GM21717 (cell line): ENCODE data around the gene DENND10.
"Not testable (repeated sequence)": the region's sequence is repeated elsewhere in the genome, so short reads cannot be mapped to it uniquely, and the experiment has no call there.

Source experiments
- ATAC-seq: cut with Tn5 transposase; IDR thresholded peaks from one replicate; pipeline ENCODE4 v1.9.1; 2021; ENCODE audit warnings: mild to moderate bottlenecking, moderate library complexity; ENCODE audit not compliant: unreplicated experiment

DENND10 gene

GRCh38 chr10:119165171-119166117 lies 61.5 kb downstream of the DENND10 start, which contains the start of gene SFXN4:
TSS of gene SFXN4 (minus strand) at chr10:119165714. CDS start at chr10:119165647, 67 bp downstream.
- peak; percentile 88 for ATAC-seq

GRCh38 chr10:119166118-119166500 lies 62.2 kb downstream of the DENND10 start:
- no peak for ATAC-seq

- no peak for ATAC-seq
These were observed 62.7 kb downstream of the DENND10 start for GRCh38 chr10:119166564-119166963.

GRCh38 chr10:119167041-119167440 lies 63.1 kb downstream of the DENND10 start:
- no peak for ATAC-seq

- ATAC-seq, result no peak
These were observed 70.2 kb downstream of the DENND10 start for GRCh38 chr10:119174109-119174508.

GRCh38 chr10:119176166-119176565 lies 72.3 kb downstream of the DENND10 start:
- ATAC-seq, result no peak

- ATAC-seq, result peak; percentile 17
These were observed 73.9 kb downstream of the DENND10 start for GRCh38 chr10:119177708-119178371.

GRCh38 chr10:119178372-119179119 lies 74.6 kb downstream of the DENND10 start, which contains the start of gene PRDX3:
TSS of gene PRDX3 (minus strand) at chr10:119178812. CDS start at chr10:119178790, 22 bp downstream.
- peak; percentile 90 for ATAC-seq

- ATAC-seq, result not testable (repeated sequence)
These were observed 77.0 kb downstream of the DENND10 start for GRCh38 chr10:119180850-119181400.

GRCh38 chr10:119183664-119184412 lies 79.9 kb downstream of the DENND10 start:
- ATAC-seq, result no peak
